HEK293T (cell line): ENCODE measurements around the gene GSC.

Source experiments
- BHLHE40 ChIP-seq: fragments of 450-650 bp; IDR thresholded peaks from 2 replicates; pipeline ENCODE4 v1.6.1; 2016; ENCODE audit warnings: mild to moderate bottlenecking, moderate library complexity, borderline replicate concordance
- FOXK2 ChIP-seq: fragments of 450-650 bp; IDR thresholded peaks from 2 replicates; pipeline ENCODE4 v1.6.1; 2016; ENCODE audit warnings: mild to moderate bottlenecking
- HDGF ChIP-seq: fragments of 450-650 bp; IDR thresholded peaks from 2 replicates; pipeline ENCODE4 v1.6.1; 2017; ENCODE audit warnings: antibody characterized with exemption, borderline replicate concordance
- L3MBTL2 ChIP-seq: fragments of 450-650 bp; conservative IDR thresholded peaks from 2 replicates; pipeline ENCODE4 v1.6.1; 2016; ENCODE audit warnings: mild to moderate bottlenecking
- SP1 ChIP-seq: fragments of 450-650 bp; IDR thresholded peaks from 2 replicates; pipeline ENCODE4 v1.6.1; 2017
- ZNF384 ChIP-seq: fragments of 450-650 bp; IDR thresholded peaks from 2 replicates; pipeline ENCODE4 v1.6.1; 2016
- TF ChIP-seq, protein P1 (sequence below): fragments of 450-650 bp; IDR thresholded peaks from 2 replicates; pipeline ENCODE4 v1.6.1; 2016

DNA sequence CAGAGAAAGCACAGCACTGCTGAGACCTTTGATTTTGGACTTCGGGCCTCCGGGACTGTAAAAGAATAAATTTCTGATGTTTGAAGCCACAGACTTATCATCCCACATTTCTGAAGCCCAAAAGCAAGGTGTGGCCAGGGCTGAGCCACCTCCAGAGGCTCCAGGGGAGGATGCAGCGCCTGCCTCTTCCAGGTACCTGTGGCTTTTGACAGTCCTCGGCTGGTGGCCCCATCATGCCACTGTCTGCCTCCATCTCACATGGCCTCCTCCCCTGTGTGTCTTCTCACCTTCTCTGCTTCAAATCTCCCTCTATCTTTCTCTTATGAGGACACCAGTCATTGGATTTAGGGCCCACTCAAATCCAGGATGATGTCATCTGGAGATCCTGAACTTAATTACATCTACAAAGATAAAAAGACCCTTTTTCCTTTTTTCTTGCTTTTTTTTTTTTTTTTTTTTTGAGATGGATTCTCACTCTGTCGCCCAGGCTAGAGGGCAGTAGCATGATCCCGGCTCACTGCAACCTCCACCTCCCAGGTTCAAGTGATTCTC is 15.4 kb downstream of the GSC start:
- TF ChIP-seq HDGF (no peak), FOXK2 (no peak), ZNF384 (no peak), L3MBTL2 (no peak), SP1 (no peak), BHLHE40 (no peak)
- TF ChIP-seq, protein P1, sequence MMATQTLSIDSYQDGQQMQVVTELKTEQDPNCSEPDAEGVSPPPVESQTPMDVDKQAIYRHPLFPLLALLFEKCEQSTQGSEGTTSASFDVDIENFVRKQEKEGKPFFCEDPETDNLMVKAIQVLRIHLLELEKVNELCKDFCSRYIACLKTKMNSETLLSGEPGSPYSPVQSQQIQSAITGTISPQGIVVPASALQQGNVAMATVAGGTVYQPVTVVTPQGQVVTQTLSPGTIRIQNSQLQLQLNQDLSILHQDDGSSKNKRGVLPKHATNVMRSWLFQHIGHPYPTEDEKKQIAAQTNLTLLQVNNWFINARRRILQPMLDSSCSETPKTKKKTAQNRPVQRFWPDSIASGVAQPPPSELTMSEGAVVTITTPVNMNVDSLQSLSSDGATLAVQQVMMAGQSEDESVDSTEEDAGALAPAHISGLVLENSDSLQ, result no peak
